GM12865 (cell line): ENCODE data around the gene BZW2.

Source experiments
- DNase-seq: peaks from one replicate; pipeline ENCODE4 v3.0.0; 2010; ENCODE audit warnings: low read depth
- H3K4me3 ChIP-seq: 2 replicates; pipeline ENCODE4 v1.5.1; 2011; ENCODE audit warnings: mild to moderate bottlenecking, low read depth, low read length, control low read depth
- CTCF ChIP-seq: IDR thresholded peaks from 2 replicates; pipeline ENCODE4 v1.5.1; 2011; ENCODE audit warnings: low read length, control low read depth, low read depth, inconsistent platforms; ENCODE audit not compliant: insufficient read depth; ENCODE audit errors: missing control alignments

The BZW2 gene

GRCh38 chr7:16711730-16712129 lies 65.7 kb downstream of the BZW2 start:
- H3K4me3 ChIP-seq: no peak overlapping the region
- TF ChIP-seq CTCF: no peak
- DNase-seq: no peak

GRCh38 chr7:16712916-16713315 lies 66.9 kb downstream of the BZW2 start:
- DNase-seq: peak; percentile 35
- H3K4me3 ChIP-seq: no peak overlapping the region

GRCh38 chr7:16715928-16716327 lies 69.9 kb downstream of the BZW2 start:
- TF ChIP-seq CTCF: no peak
- DNase-seq: no peak
- H3K4me3 ChIP-seq: no peak overlapping the region

More at GRCh38 chr7:16712916-16713315, 66.9 kb downstream of the BZW2 start:
- TF ChIP-seq CTCF: no peak

DNA sequence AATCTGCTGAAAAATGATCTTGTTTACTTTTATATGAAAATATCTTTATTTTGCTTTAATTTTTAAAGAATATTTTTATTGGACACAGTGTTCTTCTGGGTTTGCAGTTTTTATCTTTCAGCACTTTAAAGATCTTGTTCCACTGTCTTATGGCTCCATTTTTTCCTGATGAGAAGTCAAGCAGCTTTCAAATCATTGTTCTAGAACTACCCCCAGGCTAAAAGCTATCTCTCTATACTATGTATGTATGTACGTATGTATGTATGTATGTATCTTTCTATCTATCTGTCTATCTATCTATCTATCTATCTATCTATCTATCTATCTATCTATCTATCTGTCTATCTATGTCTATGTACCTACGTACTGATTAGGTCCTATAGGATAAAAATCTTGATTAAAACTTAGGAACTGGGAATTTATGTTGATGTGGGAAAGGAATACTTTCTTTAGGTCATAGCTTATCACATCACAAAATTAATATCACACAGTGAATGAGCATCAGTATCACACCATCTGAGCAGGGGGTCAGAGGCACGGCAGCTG lies 72.2 kb downstream of the BZW2 start:
- no peak overlapping the region for H3K4me3 ChIP-seq
- DNase-seq: no peak
- no peak for TF ChIP-seq CTCF

GRCh38 chr7:16719699-16720098 lies 73.7 kb downstream of the BZW2 start:
- no peak for DNase-seq
- no peak overlapping the region for H3K4me3 ChIP-seq
- TF ChIP-seq CTCF: no peak

DNA sequence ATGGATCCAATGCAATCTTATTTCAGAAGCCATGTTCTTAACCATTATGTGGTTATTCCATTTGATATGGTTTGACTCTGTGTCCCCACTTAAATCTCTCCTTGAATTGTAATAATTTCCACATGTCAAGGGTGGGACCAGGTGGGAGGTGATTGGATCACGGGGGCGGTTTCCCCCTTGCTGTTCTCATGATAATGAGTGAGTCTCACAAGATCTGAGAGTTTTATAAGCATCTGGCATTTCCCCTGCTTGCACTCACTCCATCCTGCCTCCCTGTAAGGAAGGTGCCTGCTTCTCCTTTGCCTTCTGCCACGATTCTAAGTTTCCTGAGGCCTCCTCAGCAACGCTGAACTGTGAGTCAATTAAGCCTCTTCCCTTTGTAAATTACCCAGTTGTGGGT lies 75.6 kb downstream of the BZW2 start:
- DNase-seq: no peak
- TF ChIP-seq CTCF: no peak
- H3K4me3 ChIP-seq: no peak overlapping the region

GRCh38 chr7:16724344-16724743 lies 78.4 kb downstream of the BZW2 start:
- DNase-seq: no peak
- no peak for TF ChIP-seq CTCF
- no peak overlapping the region for H3K4me3 ChIP-seq
